Measurements from ENCODE around the gene ALAS2.

The ALAS2 gene

DNA sequence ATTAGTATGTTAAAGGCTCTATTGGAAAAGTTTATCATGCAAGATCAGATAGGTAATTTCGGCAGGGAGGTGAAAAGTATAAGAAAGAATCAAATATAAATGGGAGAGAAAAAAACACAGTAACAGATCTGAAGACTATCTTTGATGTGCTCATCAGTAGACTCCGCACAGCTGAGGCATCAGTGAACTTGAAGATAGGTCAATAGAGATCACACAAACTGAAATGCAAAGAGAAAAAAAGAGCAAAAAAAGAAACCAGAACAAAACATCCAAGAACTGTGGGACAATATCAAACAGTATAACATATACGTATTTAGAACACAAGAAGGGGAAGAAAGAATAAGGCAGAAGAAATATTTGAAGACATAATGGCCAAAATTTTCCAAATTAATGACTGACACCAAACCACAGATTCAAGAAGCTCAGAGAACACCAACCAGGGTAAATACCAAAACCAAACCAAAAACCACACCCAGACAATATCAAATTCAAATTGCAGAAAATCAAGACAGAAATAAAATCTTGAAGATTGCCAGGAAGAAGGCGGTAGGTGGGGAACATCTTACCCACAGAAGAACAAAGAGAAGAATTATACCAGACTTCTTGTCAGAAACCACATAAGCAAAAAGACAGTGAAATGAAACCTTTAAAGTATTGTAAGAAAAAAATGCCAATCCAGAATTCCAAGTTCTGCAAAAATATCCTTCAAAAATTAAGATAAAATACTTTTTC, 65.8 kb downstream of the ALAS2 start:
- no peak for DNase-seq
- H3K4me3 ChIP-seq (ENCODE audit: low read depth, low read length), result no peak overlapping the region
- TF ChIP-seq, protein P1, sequence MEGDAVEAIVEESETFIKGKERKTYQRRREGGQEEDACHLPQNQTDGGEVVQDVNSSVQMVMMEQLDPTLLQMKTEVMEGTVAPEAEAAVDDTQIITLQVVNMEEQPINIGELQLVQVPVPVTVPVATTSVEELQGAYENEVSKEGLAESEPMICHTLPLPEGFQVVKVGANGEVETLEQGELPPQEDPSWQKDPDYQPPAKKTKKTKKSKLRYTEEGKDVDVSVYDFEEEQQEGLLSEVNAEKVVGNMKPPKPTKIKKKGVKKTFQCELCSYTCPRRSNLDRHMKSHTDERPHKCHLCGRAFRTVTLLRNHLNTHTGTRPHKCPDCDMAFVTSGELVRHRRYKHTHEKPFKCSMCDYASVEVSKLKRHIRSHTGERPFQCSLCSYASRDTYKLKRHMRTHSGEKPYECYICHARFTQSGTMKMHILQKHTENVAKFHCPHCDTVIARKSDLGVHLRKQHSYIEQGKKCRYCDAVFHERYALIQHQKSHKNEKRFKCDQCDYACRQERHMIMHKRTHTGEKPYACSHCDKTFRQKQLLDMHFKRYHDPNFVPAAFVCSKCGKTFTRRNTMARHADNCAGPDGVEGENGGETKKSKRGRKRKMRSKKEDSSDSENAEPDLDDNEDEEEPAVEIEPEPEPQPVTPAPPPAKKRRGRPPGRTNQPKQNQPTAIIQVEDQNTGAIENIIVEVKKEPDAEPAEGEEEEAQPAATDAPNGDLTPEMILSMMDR (IDR thresholded peaks at IDR 0.05; ENCODE audit: low read depth, low read length), result no peak
- H3K9me3 ChIP-seq (ENCODE audit: severe bottlenecking), result no peaks in the 10 kb centered on the region
- no peak overlapping the region for H3K27ac ChIP-seq
- no peaks in the 10 kb centered on the region for H3K36me3 ChIP-seq
- H3K27me3 ChIP-seq (ENCODE audit: insufficient read depth, low read depth, severe bottlenecking), result peaks cover 15% of the 10 kb centered on the region

DNA sequence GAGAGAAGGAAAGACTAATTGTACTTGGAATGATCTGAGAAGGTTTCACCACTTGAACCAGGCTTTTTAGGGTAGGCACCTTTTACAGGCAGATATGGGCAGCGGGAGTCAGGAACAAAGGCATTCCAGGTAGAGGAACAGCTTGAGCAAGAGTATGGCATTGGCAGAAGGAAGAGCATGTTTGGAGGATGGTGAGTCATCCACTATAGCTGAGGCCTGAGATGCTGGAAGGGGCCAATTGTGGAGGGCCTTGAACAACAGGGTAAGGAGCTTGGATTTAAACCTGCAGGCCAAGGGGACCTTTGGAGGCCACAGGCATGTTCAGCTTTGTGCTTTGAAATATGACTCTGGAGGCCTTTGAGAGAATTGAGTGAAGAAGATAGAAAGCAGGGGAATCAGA, 69.0 kb downstream of the ALAS2 start:
- DNase-seq, result no peak
- Histone ChIP-seq H3K27ac (no peak overlapping the region), H3K4me3 (ENCODE audit: low read depth, low read length) (no peak overlapping the region), H3K9me3 (ENCODE audit: severe bottlenecking) (no peaks in the 10 kb centered on the region), H3K27me3 (ENCODE audit: insufficient read depth, low read depth, severe bottlenecking) (peaks cover 21% of the 10 kb centered on the region), H3K36me3 (no peaks in the 10 kb centered on the region)
- TF ChIP-seq, protein P1 (IDR thresholded peaks at IDR 0.05; ENCODE audit: low read depth, low read length), result no peak

All from WERI-Rb-1 (cell line).